Vagina (tissue), 2 donors: ENCODE data around the gene AMIGO2. TPM values are rescaled to one million over a fixed set of nuclear protein-coding genes. Genes with fewer than 3 reads are reported as not detected.

Experiments used
- DNase-seq, 2 donors: peaks; one replicate each; pipeline ENCODE4 v3.0.0-alpha.2; 2017; ENCODE audit errors: extremely low spot score in 2 of 2
- H3K27ac ChIP-seq: fragments of 200-600 bp; sonication (generic); one replicate; pipeline ENCODE4 v1.5.1; 2019
- H3K27me3 ChIP-seq: fragments of 200-600 bp; sonication (generic); one replicate; pipeline ENCODE4 v1.5.1; 2019
- H3K36me3 ChIP-seq, 2 donors: fragments of 200-600 bp; sonication (generic); one replicate each; pipeline ENCODE4 v1.5.1; 2017 to 2019
- H3K4me1 ChIP-seq: fragments of 200-600 bp; sonication (generic); one replicate; pipeline ENCODE4 v1.5.1; 2019
- H3K4me3 ChIP-seq, 2 donors: fragments of 200-600 bp; sonication (generic); 1 replicate in 1 of 2; 2 replicates in 1 of 2; pipeline ENCODE4 v1.5.1; 2016 to 2019
- H3K9me3 ChIP-seq: fragments of 200-600 bp; sonication (generic); one replicate; pipeline ENCODE4 v1.5.1; 2019
- CTCF ChIP-seq, 3 experiments: fragments of 450-650 bp in 2 of 3; fragments of 200-600 bp in 1 of 3; sonication (generic) in 1 of 3; IDR thresholded peaks; one replicate each; pipeline ENCODE4 v1.5.1; 2017 to 2019; ENCODE audit warnings: antibody characterized with exemption in 3 of 3, mild to moderate bottlenecking in 2 of 3, moderate library complexity in 2 of 3
- POLR2A ChIP-seq, 2 donors: fragments of 450-650 bp; IDR thresholded peaks; one replicate each; pipeline ENCODE4 v1.6.1; 2017; ENCODE audit warnings: antibody characterized with exemption in 2 of 2, mild to moderate bottlenecking in 2 of 2, moderate library complexity in 2 of 2
- POLR2AphosphoS5 ChIP-seq, 2 donors: sonication (generic); formaldehyde crosslinking; IDR thresholded peaks; one replicate each; pipeline ENCODE4 v1.9.0; 2017; ENCODE audit warnings: antibody characterized with exemption in 2 of 2, mild to moderate bottlenecking in 2 of 2, low read depth in 1 of 2; ENCODE audit not compliant: insufficient read depth in 1 of 2
- intact Hi-C: fragments of 100-400 bp; cut with DNase I; formaldehyde crosslinking; loops from one replicate; pipeline ENCODE4 v1.15.1; 2023
- total RNA-seq: library from RNA; depleted of rRNA; stranded (reverse); fragments of >200 nt; gene quantifications from one replicate; pipeline ENCODE4 v1.2.3, GENCODE V29; 2016

AMIGO2 gene
- total RNA-seq, 1 donor from 2014 or later: 20.4 TPM

GRCh38 chr12:47111392-47111778, 31.6 kb upstream of the AMIGO2 start:
- no peak for DNase-seq
- no peak for TF ChIP-seq CTCF (IDR thresholded peaks at IDR 0.05)
- no peak for TF ChIP-seq POLR2AphosphoS5 (IDR thresholded peaks at IDR 0.05; ENCODE audit: insufficient read depth in 1 of 2, low read depth in 1 of 2)
- TF ChIP-seq POLR2A (IDR thresholded peaks at IDR 0.05): no peak
- Histone ChIP-seq H3K36me3 (no peaks in the 10 kb centered on the region), H3K27ac (no peak overlapping the region), H3K4me1 (no peaks in the 10 kb centered on the region), H3K9me3 (no peaks in the 10 kb centered on the region), H3K4me3 (no peak overlapping the region), H3K27me3 (no peaks in the 10 kb centered on the region)
- intact Hi-C loops: no loop called here

DNA sequence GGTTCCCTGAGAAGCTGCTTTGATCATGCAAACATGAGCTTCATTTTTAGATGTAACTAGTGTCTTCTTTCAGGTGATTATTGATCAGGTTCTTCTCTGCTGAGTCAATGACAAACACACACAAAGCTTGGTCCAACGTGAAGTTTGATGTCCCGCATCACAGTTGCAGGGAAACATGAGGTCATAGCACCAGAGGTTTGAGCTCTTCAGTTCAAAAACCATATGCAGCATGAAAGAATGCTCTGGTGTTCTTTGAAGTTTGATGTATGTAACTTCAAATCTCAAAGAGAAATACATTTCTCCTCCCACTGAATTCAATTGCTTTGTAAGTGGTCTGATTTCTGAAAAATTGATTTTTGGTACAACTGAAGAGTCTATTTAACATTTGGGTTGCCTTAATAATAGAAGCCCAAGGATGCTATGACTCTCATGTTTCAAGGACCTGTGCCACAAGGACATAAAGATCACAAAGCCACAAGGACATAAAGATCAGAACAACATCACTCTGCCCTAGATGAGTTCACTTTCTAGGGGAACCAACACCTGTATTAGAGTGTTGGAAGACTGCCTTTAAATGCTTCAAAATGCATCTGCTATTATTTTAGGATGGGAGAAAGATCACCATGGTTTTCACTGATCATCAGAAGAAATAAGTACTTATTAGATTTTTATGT, 31.1 kb upstream of the AMIGO2 start:
- DNase-seq: no peak
- H3K27me3 ChIP-seq: no peaks in the 10 kb centered on the region
- no peak overlapping the region for H3K27ac ChIP-seq
- intact Hi-C loops: no loop called here
- H3K4me3 ChIP-seq: no peak overlapping the region
- H3K36me3 ChIP-seq: no peaks in the 10 kb centered on the region
- H3K9me3 ChIP-seq: no peaks in the 10 kb centered on the region
- H3K4me1 ChIP-seq: no peaks in the 10 kb centered on the region
- TF ChIP-seq POLR2A (IDR thresholded peaks at IDR 0.05): no peak
- TF ChIP-seq POLR2AphosphoS5 (IDR thresholded peaks at IDR 0.05; ENCODE audit: insufficient read depth in 1 of 2, low read depth in 1 of 2): no peak
- TF ChIP-seq CTCF (IDR thresholded peaks at IDR 0.05): no peak

DNA sequence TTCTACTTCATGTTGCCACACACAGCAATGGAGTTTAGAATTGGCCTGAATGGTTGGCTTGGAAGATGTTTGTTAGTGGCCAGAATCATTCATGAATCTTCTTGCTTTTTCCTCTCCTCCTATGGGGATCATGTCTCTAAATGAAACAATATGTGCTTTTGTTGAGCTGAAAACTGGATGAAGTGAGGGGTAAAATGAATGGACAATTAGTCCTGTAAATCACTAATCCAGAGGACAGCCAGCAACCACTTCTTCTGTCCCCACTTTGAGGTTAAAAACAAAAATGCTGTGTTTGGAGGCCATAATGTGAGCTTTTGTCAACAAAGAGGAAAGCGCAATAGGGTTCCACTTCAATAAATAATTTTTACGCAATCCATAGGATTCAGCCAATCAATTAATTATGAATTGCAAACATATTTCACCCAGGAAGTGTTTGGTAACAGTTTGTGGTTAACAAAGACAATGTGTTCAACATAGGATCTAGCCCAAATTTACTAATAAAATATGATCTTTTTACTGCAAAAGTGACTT, 30.3 kb upstream of the AMIGO2 start:
- Histone ChIP-seq H3K27ac (no peak overlapping the region), H3K9me3 (no peaks in the 10 kb centered on the region), H3K4me1 (no peaks in the 10 kb centered on the region), H3K4me3 (no peak overlapping the region), H3K27me3 (no peaks in the 10 kb centered on the region), H3K36me3 (no peaks in the 10 kb centered on the region)
- no peak for TF ChIP-seq POLR2AphosphoS5 (IDR thresholded peaks at IDR 0.05; ENCODE audit: insufficient read depth in 1 of 2, low read depth in 1 of 2)
- TF ChIP-seq CTCF (IDR thresholded peaks at IDR 0.05): no peak
- TF ChIP-seq POLR2A (IDR thresholded peaks at IDR 0.05): no peak
- no peak for DNase-seq
- intact Hi-C loops: no loop called here

- intact Hi-C loops: no loop called here
- DNase-seq: no peak
- Histone ChIP-seq H3K4me1 (no peaks in the 10 kb centered on the region), H3K9me3 (no peaks in the 10 kb centered on the region), H3K36me3 (no peaks in the 10 kb centered on the region), H3K27ac (no peak overlapping the region), H3K4me3 (no peak overlapping the region), H3K27me3 (no peaks in the 10 kb centered on the region)
- no peak for TF ChIP-seq POLR2AphosphoS5 (IDR thresholded peaks at IDR 0.05; ENCODE audit: insufficient read depth in 1 of 2, low read depth in 1 of 2)
- no peak for TF ChIP-seq CTCF (IDR thresholded peaks at IDR 0.05)
- TF ChIP-seq POLR2A (IDR thresholded peaks at IDR 0.05): no peak
Measured at GRCh38 chr12:47107926-47108325, 28.2 kb upstream of the AMIGO2 start.

GRCh38 chr12:47107446-47107845, 27.7 kb upstream of the AMIGO2 start:
- Histone ChIP-seq H3K27ac (no peak overlapping the region), H3K4me3 (no peak overlapping the region), H3K27me3 (no peaks in the 10 kb centered on the region), H3K4me1 (no peaks in the 10 kb centered on the region), H3K36me3 (no peaks in the 10 kb centered on the region), H3K9me3 (no peaks in the 10 kb centered on the region)
- DNase-seq: no peak
- intact Hi-C loops: no loop called here
- TF ChIP-seq POLR2AphosphoS5 (IDR thresholded peaks at IDR 0.05; ENCODE audit: insufficient read depth in 1 of 2, low read depth in 1 of 2) (no peak), POLR2A (IDR thresholded peaks at IDR 0.05) (no peak), CTCF (IDR thresholded peaks at IDR 0.05) (no peak)
